ENCODE data around the gene ALDOB.

ALDOB gene

GRCh38 chr9:101383361-101383760 lies 52.2 kb downstream of the ALDOB start:
- no peak for TF ChIP-seq CTCF (conservative IDR thresholded peaks at IDR 0.05; ENCODE audit: control insufficient read depth, insufficient read depth, low read depth, low read length)
- no peak for DNase-seq (ENCODE audit: low read depth)
- no peak overlapping the region for H3K4me3 ChIP-seq (ENCODE audit: control insufficient read depth, low read depth, low read length)

GRCh38 chr9:101381833-101382342 lies 53.7 kb downstream of the ALDOB start:
- no peak for DNase-seq (ENCODE audit: low read depth)
- no peak for TF ChIP-seq CTCF (conservative IDR thresholded peaks at IDR 0.05; ENCODE audit: control insufficient read depth, insufficient read depth, low read depth, low read length)
- no peak overlapping the region for H3K4me3 ChIP-seq (ENCODE audit: control insufficient read depth, low read depth, low read length)

GRCh38 chr9:101381118-101381517 lies 54.5 kb downstream of the ALDOB start:
- DNase-seq (ENCODE audit: low read depth), result no peak
- H3K4me3 ChIP-seq (ENCODE audit: control insufficient read depth, low read depth, low read length), result no peak overlapping the region
- TF ChIP-seq CTCF (conservative IDR thresholded peaks at IDR 0.05; ENCODE audit: control insufficient read depth, insufficient read depth, low read depth, low read length), result no peak

- no peak for DNase-seq (ENCODE audit: low read depth)
- no peak for TF ChIP-seq CTCF (conservative IDR thresholded peaks at IDR 0.05; ENCODE audit: control insufficient read depth, insufficient read depth, low read depth, low read length)
- no peak overlapping the region for H3K4me3 ChIP-seq (ENCODE audit: control insufficient read depth, low read depth, low read length)
Observed at GRCh38 chr9:101380295-101380694, 55.3 kb downstream of the ALDOB start.

GRCh38 chr9:101376111-101376848 lies 59.3 kb downstream of the ALDOB start:
- peak; percentile 92 for DNase-seq (ENCODE audit: low read depth)
- TF ChIP-seq CTCF (conservative IDR thresholded peaks at IDR 0.05; ENCODE audit: control insufficient read depth, insufficient read depth, low read depth, low read length), result no peak
- peak overlapping the region; percentile 48 for H3K4me3 ChIP-seq (ENCODE audit: control insufficient read depth, low read depth, low read length)

- no peak for TF ChIP-seq CTCF (conservative IDR thresholded peaks at IDR 0.05; ENCODE audit: control insufficient read depth, insufficient read depth, low read depth, low read length)
- peak; percentile 40 for DNase-seq (ENCODE audit: low read depth)
- H3K4me3 ChIP-seq (ENCODE audit: control insufficient read depth, low read depth, low read length), result peak overlapping the region; percentile 48
Observed at GRCh38 chr9:101375546-101375945, 60.0 kb downstream of the ALDOB start.
